Measurements from ENCODE around the gene APOL1. TPM values are rescaled to one million over a fixed set of nuclear protein-coding genes. Genes with fewer than 3 reads are reported as not detected.
"Not testable (repeated sequence)": the region's sequence is repeated elsewhere in the genome, so short reads cannot be mapped to it uniquely, and the experiment has no call there.

The APOL1 gene, protein sequence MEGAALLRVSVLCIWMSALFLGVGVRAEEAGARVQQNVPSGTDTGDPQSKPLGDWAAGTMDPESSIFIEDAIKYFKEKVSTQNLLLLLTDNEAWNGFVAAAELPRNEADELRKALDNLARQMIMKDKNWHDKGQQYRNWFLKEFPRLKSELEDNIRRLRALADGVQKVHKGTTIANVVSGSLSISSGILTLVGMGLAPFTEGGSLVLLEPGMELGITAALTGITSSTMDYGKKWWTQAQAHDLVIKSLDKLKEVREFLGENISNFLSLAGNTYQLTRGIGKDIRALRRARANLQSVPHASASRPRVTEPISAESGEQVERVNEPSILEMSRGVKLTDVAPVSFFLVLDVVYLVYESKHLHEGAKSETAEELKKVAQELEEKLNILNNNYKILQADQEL
- total RNA-seq, result 9.3 and 14.1 TPM in 2 replicates
- polyA plus RNA-seq, result 6.8 and 8.2 TPM in 2 replicates
- polyA plus RNA-seq (2011; cell fraction: cytosol; rRNA removed), result 9.1 and 9.8 TPM in 2 replicates
- polyA plus RNA-seq (2011; cell fraction: nucleus; rRNA removed), result 7.6 and 9.2 TPM in 2 replicates
- polyA plus RNA-seq (2012), result 9.8 and 11.8 TPM in 2 replicates
- 13.5 and 14.4 TPM in 2 replicates for polyA minus RNA-seq
- polyA minus RNA-seq (2011; cell fraction: cytosol; rRNA and poly(A)+ RNA removed), result 1.2 TPM
- polyA minus RNA-seq (2011; cell fraction: nucleus; rRNA and poly(A)+ RNA removed), result 1.9 and 3.5 TPM in 2 replicates
- percentile 37 among the genes with signal in this experiment for Bru-seq, nascent RNA
- BruChase-seq, experiment 1, labeled RNA remaining after a 6-hour chase, result percentile 41 among the genes with signal in this experiment
- percentile 31 among the genes with signal in this experiment for BruChase-seq, experiment 2, labeled RNA remaining after a 2-hour chase
- long read RNA-seq, partial matches to known transcripts, result 4 of 15 reads
- long read RNA-seq, other reads (novel, unspliced or antisense), result 11 of 15 reads

DNA sequence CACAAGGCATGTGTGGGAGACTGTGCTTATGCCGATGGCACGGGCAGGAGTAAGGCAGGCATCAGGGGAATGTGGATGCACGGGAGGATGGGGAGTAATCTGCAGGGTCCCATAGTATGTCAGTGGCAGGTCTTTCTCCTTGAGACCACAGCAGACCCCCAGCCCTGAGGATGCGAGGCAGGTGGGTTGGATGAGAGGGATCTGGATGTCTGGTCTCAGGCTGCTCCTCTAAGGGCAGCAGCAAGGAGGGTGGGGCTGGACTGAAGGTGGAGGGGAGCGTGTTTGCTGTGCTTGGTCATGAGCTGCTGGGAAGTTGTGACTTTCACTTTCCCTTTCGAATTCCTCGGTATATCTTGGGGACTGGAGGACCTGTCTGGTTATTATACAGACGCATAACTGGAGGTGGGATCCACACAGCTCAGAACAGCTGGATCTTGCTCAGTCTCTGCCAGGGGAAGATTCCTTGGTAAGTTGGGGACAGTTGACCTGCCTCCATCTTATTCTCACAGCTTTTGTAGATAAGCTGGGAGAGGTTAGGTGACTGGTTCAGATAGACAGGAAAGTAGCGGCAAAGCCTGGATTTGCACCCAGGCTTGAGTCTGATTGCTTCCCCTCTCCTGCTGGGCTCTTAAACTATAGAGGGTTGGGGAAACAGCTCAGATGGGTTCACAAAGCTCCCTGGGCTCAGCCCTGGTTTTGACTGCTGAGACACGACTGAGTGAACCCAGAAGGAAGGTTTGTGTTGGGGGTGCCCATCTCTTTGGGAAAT is at the start of gene APOL1:
TSS of gene APOL1 (plus strand) at position 380 of the 769 bp plus-strand sequence. CDS start 1,823 bp downstream, outside the sequence.
- peak within 1 kb of the TSS; percentile 32 to 53 (median 42) for H3K4me3 ChIP-seq (replicated peaks in 1 of 3; ENCODE audit: insufficient read depth in 1 of 3, low read depth in 1 of 3, low read length in 3 of 3)
- BruUV-seq (replicated peaks), result no TSS peak
- dilution Hi-C loops (cut with MboI; ENCODE audit: extremely low pct_ligation_motif_present, low sequenced_read_pairs), result no loop called here
- peak within 1 kb of the TSS; percentile 82 for H3K4me2 ChIP-seq (ENCODE audit: insufficient read depth, low read length)
- H2AFZ ChIP-seq (ENCODE audit: low read depth, low read length), result peak within 1 kb of the TSS; percentile 89
- no peaks in the 10 kb centered on the region for H3K9me1 ChIP-seq (replicated peaks; ENCODE audit: control insufficient read depth, extremely low read depth, insufficient read depth, low read length)
- peak within 1 kb of the TSS; percentile 25 for H3K9ac ChIP-seq (replicated peaks; ENCODE audit: extremely low read depth, insufficient read depth, low read length)
- H3K27me3 ChIP-seq (ENCODE audit: control insufficient read depth in 2 of 2, insufficient read depth in 2 of 2, low read length in 2 of 2), result no peaks in the 10 kb centered on the region
- CTCF ChIA-PET, result interaction anchor here (1.0 to 4.0 kb wide), 5 partner anchors 9 to 233 kb away, joined by 3 to 20 read pairs (median 4); partner anchors contain the start of gene APOL2
- POLR2A ChIA-PET, result interaction anchor here (1.2 kb wide), 1 partner anchor 14 kb away, joined by 3 read pairs; no protein-coding TSS in a partner anchor
- H3K27ac ChIP-seq (ENCODE audit: insufficient read depth, low read depth, low read length), result no peak within 1 kb of the TSS
- DNase-seq (ENCODE audit: low read depth, low spot score), result peak; percentile 69
- H3K4me1 ChIP-seq (ENCODE audit: control insufficient read depth, extremely low read depth, insufficient read depth, low read length), result peaks cover 13% of the 10 kb centered on the region
- no peaks in the 10 kb centered on the region for H4K20me1 ChIP-seq (replicated peaks; ENCODE audit: control insufficient read depth, extremely low read depth, insufficient read depth, low read length)
- FAIRE-seq, result peak; percentile 63
- H3K79me2 ChIP-seq (ENCODE audit: control insufficient read depth, insufficient read depth, low read length), result no peaks in the 10 kb centered on the region
- intact Hi-C loops (cut with micrococcal nuclease), result no loop called here
- H3K36me3 ChIP-seq (ENCODE audit: control insufficient read depth in 2 of 2, extremely low read depth in 1 of 2, insufficient read depth in 2 of 2, low read length in 2 of 2), result no peaks in the 10 kb centered on the region
- TF ChIP-seq GATA2 (IDR thresholded peaks at IDR 0.05; ENCODE audit: insufficient read depth, insufficient read length, low read depth, low read length) (no peak), JUN (IDR thresholded peaks at IDR 0.05; ENCODE audit: borderline replicate concordance, insufficient read depth, insufficient read length, low read depth) (no peak), POLR2AphosphoS5 (IDR thresholded peaks at IDR 0.05; ENCODE audit: insufficient read depth, low read depth, low read length) (no peak), FOS (IDR thresholded peaks at IDR 0.05; ENCODE audit: borderline replicate concordance, insufficient read depth, low read length) (no peak), EZH2 (IDR thresholded peaks at IDR 0.05; ENCODE audit: borderline replicate concordance, low read depth, low read length, severe bottlenecking) (no peak), MYC (IDR thresholded peaks at IDR 0.05; ENCODE audit: low read depth, low read length) (no peak), POLR2A (IDR thresholded peaks at IDR 0.05; ENCODE audit: low read depth, low read length) (no peak)
- TF ChIP-seq, protein P1, sequence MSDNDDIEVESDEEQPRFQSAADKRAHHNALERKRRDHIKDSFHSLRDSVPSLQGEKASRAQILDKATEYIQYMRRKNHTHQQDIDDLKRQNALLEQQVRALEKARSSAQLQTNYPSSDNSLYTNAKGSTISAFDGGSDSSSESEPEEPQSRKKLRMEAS (IDR thresholded peaks at IDR 0.05; ENCODE audit: insufficient read depth, insufficient read length), result no peak
- TF ChIP-seq, protein P2, sequence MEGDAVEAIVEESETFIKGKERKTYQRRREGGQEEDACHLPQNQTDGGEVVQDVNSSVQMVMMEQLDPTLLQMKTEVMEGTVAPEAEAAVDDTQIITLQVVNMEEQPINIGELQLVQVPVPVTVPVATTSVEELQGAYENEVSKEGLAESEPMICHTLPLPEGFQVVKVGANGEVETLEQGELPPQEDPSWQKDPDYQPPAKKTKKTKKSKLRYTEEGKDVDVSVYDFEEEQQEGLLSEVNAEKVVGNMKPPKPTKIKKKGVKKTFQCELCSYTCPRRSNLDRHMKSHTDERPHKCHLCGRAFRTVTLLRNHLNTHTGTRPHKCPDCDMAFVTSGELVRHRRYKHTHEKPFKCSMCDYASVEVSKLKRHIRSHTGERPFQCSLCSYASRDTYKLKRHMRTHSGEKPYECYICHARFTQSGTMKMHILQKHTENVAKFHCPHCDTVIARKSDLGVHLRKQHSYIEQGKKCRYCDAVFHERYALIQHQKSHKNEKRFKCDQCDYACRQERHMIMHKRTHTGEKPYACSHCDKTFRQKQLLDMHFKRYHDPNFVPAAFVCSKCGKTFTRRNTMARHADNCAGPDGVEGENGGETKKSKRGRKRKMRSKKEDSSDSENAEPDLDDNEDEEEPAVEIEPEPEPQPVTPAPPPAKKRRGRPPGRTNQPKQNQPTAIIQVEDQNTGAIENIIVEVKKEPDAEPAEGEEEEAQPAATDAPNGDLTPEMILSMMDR (IDR thresholded peaks at IDR 0.05; ENCODE audit: extremely low read depth in 1 of 2, insufficient read depth in 1 of 2, low read depth in 1 of 2, low read length in 2 of 2), result no peak
- no peaks in the 10 kb centered on the region for H3K9me3 ChIP-seq (replicated peaks; ENCODE audit: control insufficient read depth, insufficient read depth, low read length)

DNA sequence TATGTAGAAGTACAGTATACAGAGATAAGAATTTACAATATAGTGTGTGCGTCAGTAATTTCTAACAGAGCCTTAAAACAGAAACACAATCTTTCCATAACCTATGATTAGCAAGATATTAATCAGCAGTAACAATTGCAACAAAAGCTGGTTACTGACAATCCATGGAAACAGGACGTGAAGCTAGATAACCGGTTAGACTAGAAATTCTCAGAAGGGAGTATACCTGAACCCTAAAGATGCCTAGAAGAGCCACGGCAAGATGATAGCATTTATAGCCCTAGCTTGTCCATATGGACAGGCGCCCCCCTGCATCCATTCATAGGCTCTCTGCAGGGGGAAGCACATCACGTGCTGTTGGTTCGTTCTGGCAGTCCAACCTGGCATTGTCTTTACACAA is 49.5 kb upstream of the APOL1 start:
- H3K4me2 ChIP-seq (ENCODE audit: insufficient read depth, low read length); H3K9me1 ChIP-seq (replicated peaks; ENCODE audit: control insufficient read depth, extremely low read depth, insufficient read depth, low read length); H3K36me3 ChIP-seq (ENCODE audit: control insufficient read depth in 2 of 2, extremely low read depth in 1 of 2, insufficient read depth in 2 of 2, low read length in 2 of 2); H4K20me1 ChIP-seq (replicated peaks; ENCODE audit: control insufficient read depth, extremely low read depth, insufficient read depth, low read length); H3K27ac ChIP-seq (ENCODE audit: insufficient read depth, low read depth, low read length); H3K4me1 ChIP-seq (ENCODE audit: control insufficient read depth, extremely low read depth, insufficient read depth, low read length); dilution Hi-C loops (cut with MboI; ENCODE audit: extremely low pct_ligation_motif_present, low sequenced_read_pairs); H3K27me3 ChIP-seq (ENCODE audit: control insufficient read depth in 2 of 2, insufficient read depth in 2 of 2, low read length in 2 of 2); POLR2A ChIA-PET; H3K79me2 ChIP-seq (ENCODE audit: control insufficient read depth, insufficient read depth, low read length); H2AFZ ChIP-seq (ENCODE audit: low read depth, low read length); FAIRE-seq; H3K9ac ChIP-seq (replicated peaks; ENCODE audit: extremely low read depth, insufficient read depth, low read length); H3K4me3 ChIP-seq (replicated peaks in 1 of 3; ENCODE audit: insufficient read depth in 1 of 3, low read depth in 1 of 3, low read length in 3 of 3); H3K9me3 ChIP-seq (replicated peaks; ENCODE audit: control insufficient read depth, insufficient read depth, low read length); BruUV-seq (replicated peaks): not testable (repeated sequence)
- CTCF ChIA-PET, result interaction anchor here (0.8 to 3.3 kb wide), 10 partner anchors 8 to 283 kb away, joined by 3 to 19 read pairs (median 4); partner anchors contain the start of gene APOL2
- intact Hi-C loops (cut with micrococcal nuclease), result loop anchor here (2.0 kb wide), 1 partner anchor 35 kb away; the partner anchor contains the start of gene APOL2
- peak; percentile 32 for DNase-seq (ENCODE audit: low read depth, low spot score)
